ENCODE data around the gene TMTC2. TPM values are rescaled to one million over a fixed set of nuclear protein-coding genes. Genes with fewer than 3 reads are reported as not detected.

TMTC2 gene
- polyA plus RNA-seq, 1 donor from 2014 or later: 20.6 TPM

GRCh38 chr12:82800185-82800584 lies 113.5 kb downstream of the TMTC2 start:
- H3K9me3 ChIP-seq (ENCODE audit: low read length): no peaks in the 10 kb centered on the region
- no peak for TF ChIP-seq CTCF (IDR thresholded peaks at IDR 0.05; ENCODE audit: poor library complexity, severe bottlenecking)
- TF ChIP-seq RAD21 (conservative IDR thresholded peaks at IDR 0.05): no peak
- TF ChIP-seq TAF1 (IDR thresholded peaks at IDR 0.05; ENCODE audit: low read depth): no peak
- TF ChIP-seq SMC3 (conservative IDR thresholded peaks at IDR 0.05; ENCODE audit: poor library complexity): no peak
- no peak for TF ChIP-seq POLR2AphosphoS5 (IDR thresholded peaks at IDR 0.05)
- no peak for TF ChIP-seq MXI1 (conservative IDR thresholded peaks at IDR 0.05; ENCODE audit: poor library complexity, severe bottlenecking)
- no peak for TF ChIP-seq EZH2 (IDR thresholded peaks at IDR 0.05; ENCODE audit: borderline replicate concordance, insufficient read depth, low read length, poor library complexity, severe bottlenecking)
- H3K27me3 ChIP-seq (ENCODE audit: insufficient read depth, low read depth, low read length): no peaks in the 10 kb centered on the region
- no peak overlapping the region for H2AFZ ChIP-seq (ENCODE audit: low read depth, low read length)
- no peaks in the 10 kb centered on the region for H3K36me3 ChIP-seq (ENCODE audit: insufficient read depth, low read length)
- no peak overlapping the region for H3K4me2 ChIP-seq (ENCODE audit: low read length)
- H4K20me1 ChIP-seq (ENCODE audit: insufficient read depth): no peaks in the 10 kb centered on the region
- no peaks in the 10 kb centered on the region for H3F3A ChIP-seq (ENCODE audit: insufficient read depth, low read length, poor library complexity, severe bottlenecking)
- H3K9me2 ChIP-seq (ENCODE audit: insufficient read depth, low read length): no peaks in the 10 kb centered on the region
- H3K4me3 ChIP-seq (ENCODE audit: low read length): no peak overlapping the region
- H3K9ac ChIP-seq (ENCODE audit: low read length): no peak overlapping the region
- no peak overlapping the region for H3K27ac ChIP-seq (ENCODE audit: low read length)
- H3K79me2 ChIP-seq (replicated peaks; ENCODE audit: insufficient read depth, low read length): no peaks in the 10 kb centered on the region

GRCh38 chr12:82801951-82802610 lies 115.4 kb downstream of the TMTC2 start:
- Histone ChIP-seq H3K4me2 (ENCODE audit: low read length) (no peak overlapping the region), H3K9me3 (ENCODE audit: low read length) (no peaks in the 10 kb centered on the region)

More at GRCh38 chr12:82801951-82802610, 115.4 kb downstream of the TMTC2 start:
- Histone ChIP-seq H4K20me1 (ENCODE audit: insufficient read depth) (no peaks in the 10 kb centered on the region), H3K9me2 (ENCODE audit: insufficient read depth, low read length) (no peaks in the 10 kb centered on the region), H3K9ac (ENCODE audit: low read length) (no peak overlapping the region), H3K4me3 (ENCODE audit: low read length) (no peak overlapping the region), H3K27ac (ENCODE audit: low read length) (no peak overlapping the region), H3K79me2 (replicated peaks; ENCODE audit: insufficient read depth, low read length) (no peaks in the 10 kb centered on the region), H2AFZ (ENCODE audit: low read depth, low read length) (no peak overlapping the region), H3F3A (ENCODE audit: insufficient read depth, low read length, poor library complexity, severe bottlenecking) (no peaks in the 10 kb centered on the region), H3K36me3 (ENCODE audit: insufficient read depth, low read length) (no peaks in the 10 kb centered on the region), H3K27me3 (ENCODE audit: insufficient read depth, low read depth, low read length) (no peaks in the 10 kb centered on the region)
- TF ChIP-seq CTCF (IDR thresholded peaks at IDR 0.05; ENCODE audit: poor library complexity, severe bottlenecking): no peak
- no peak for TF ChIP-seq MXI1 (conservative IDR thresholded peaks at IDR 0.05; ENCODE audit: poor library complexity, severe bottlenecking)
- no peak for TF ChIP-seq EP300 (conservative IDR thresholded peaks at IDR 0.05; ENCODE audit: poor library complexity, severe bottlenecking)
- TF ChIP-seq EZH2 (IDR thresholded peaks at IDR 0.05; ENCODE audit: borderline replicate concordance, insufficient read depth, low read length, poor library complexity, severe bottlenecking): no peak
- no peak for TF ChIP-seq REST (IDR thresholded peaks at IDR 0.05; ENCODE audit: borderline replicate concordance)
- no peak for TF ChIP-seq TAF1 (IDR thresholded peaks at IDR 0.05; ENCODE audit: low read depth)
- no peak for TF ChIP-seq SMC3 (conservative IDR thresholded peaks at IDR 0.05; ENCODE audit: poor library complexity)
- TF ChIP-seq POLR2AphosphoS5 (IDR thresholded peaks at IDR 0.05): no peak
- no peak for TF ChIP-seq RAD21 (conservative IDR thresholded peaks at IDR 0.05)
